Kidney (tissue), 14 donors: Measurements from ENCODE around the gene OSR1. TPM values are rescaled to one million over a fixed set of nuclear protein-coding genes. Genes with fewer than 3 reads are reported as not detected.

Experiments
- DNase-seq, 5 donors: peaks; one replicate each; pipeline ENCODE4 v3.0.0-alpha.2; 2013 to 2020
- FAIRE-seq: peaks from 2 replicates; lab custom pipeline; 2012; peaks lifted over from hg19 to GRCh38; lab: Jason Lieb, UNC
- H3K27ac ChIP-seq, 2 donors: one replicate each; pipeline ENCODE4 v1.7.0; 2013; ENCODE audit warnings: low read depth in 2 of 2, low read length in 2 of 2, inconsistent platforms in 1 of 2
- H3K27me3 ChIP-seq: one replicate; pipeline ENCODE4 v1.7.1; 2013; ENCODE audit warnings: low read length, inconsistent platforms; ENCODE audit not compliant: control insufficient read depth, insufficient read depth
- H3K36me3 ChIP-seq, 3 donors: one replicate each; pipeline versions ENCODE4 v1.7.0 to v1.7.1; 2013; ENCODE audit warnings: low read length in 3 of 3, control low read depth in 1 of 3, inconsistent platforms in 1 of 3; ENCODE audit not compliant: insufficient read depth in 3 of 3, control insufficient read depth in 2 of 3
- H3K4me1 ChIP-seq, 3 donors: one replicate each; pipeline versions ENCODE4 v1.7.0 to v1.7.1; 2013; ENCODE audit warnings: low read length in 3 of 3, inconsistent platforms in 1 of 3, low read depth in 1 of 3; ENCODE audit not compliant: control insufficient read depth in 2 of 3, insufficient read depth in 2 of 3
- H3K4me3 ChIP-seq, 3 donors: one replicate each; pipeline versions ENCODE4 v1.7.0 to v1.8.1; 2013; ENCODE audit warnings: low read length in 3 of 3, control low read depth in 1 of 3, inconsistent platforms in 1 of 3
- H3K9ac ChIP-seq, 3 donors: one replicate each; pipeline versions ENCODE4 v1.7.0 to v1.7.1; 2013; ENCODE audit warnings: low read length in 3 of 3, control low read depth in 1 of 3, inconsistent platforms in 1 of 3
- H3K9me3 ChIP-seq, 3 donors: one replicate each; pipeline versions ENCODE4 v1.7.0 to v1.7.1; 2013; ENCODE audit warnings: low read length in 3 of 3, control low read depth in 1 of 3, inconsistent platforms in 1 of 3; ENCODE audit not compliant: control insufficient read depth in 2 of 3, insufficient read depth in 1 of 3
- intact Hi-C: fragments of 100-400 bp; cut with DNase I; formaldehyde crosslinking; loops from one replicate; pipeline ENCODE4 v1.11.1; 2022
- polyA plus RNA-seq: library from polyadenylated mRNA; stranded (reverse); fragments of 350-450 nt; fragmentation: Illumina TruSeq; extraction: RNeasy Lipid Tissue Mini Kit (QIAGEN cat#74804); gene quantifications from one replicate; pipeline ENCODE4 v1.2.3, GENCODE V29; 2014; ENCODE audit warnings: low read depth, low replicate concordance; ENCODE audit not compliant: insufficient read depth
- total RNA-seq: library from RNA; stranded (reverse); fragmentation: NEBNext Ultra II Directional; extraction: Animal tissue kit (Norgen Biotek cat#: 25700); gene quantifications from one replicate; pipeline ENCODE4 v1.2.1, GENCODE V29; 2021
- TF ChIP-seq, protein P1 (sequence below): IDR thresholded peaks from 3 replicates; pipeline ENCODE4 v1.5.1; 2012; ENCODE audit warnings: mild to moderate bottlenecking, moderate library complexity, borderline replicate concordance; ENCODE audit not compliant: insufficient read depth; ENCODE audit errors: extremely low read depth
- donor health status: control.
- donor health status: control.
- donor health status: control.
- donor health status: control.
- donor health status: control.
- donor health status: DM: yes; HTN: yes; CAD: no.
- donor health status: Normal renal cell carcinoma (clear cell type).

Gene OSR1
- total and polyA plus RNA-seq, 2 donors from 2014 or later: 0.99 to 1.6 TPM

DNA sequence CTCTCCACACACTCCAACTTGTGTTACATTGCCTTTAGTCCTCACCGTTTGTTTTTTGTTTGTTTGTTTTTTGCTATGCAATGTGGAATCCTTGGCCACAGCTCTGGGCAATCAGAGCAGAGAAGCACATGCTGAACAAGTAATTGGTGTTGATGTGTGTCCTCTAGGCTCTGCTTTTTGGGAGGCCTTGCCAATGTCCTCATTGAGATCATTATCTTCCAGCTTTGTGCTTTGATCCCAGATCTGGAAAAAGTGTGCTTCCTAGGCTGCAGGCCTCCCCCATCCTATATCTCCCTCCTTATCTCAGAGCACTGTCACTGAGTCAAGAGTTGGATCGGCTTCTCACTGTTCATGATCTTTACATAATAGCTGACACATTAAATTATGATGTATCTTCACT is 25.9 kb downstream of the OSR1 start:
- Histone ChIP-seq H3K27me3 (no peaks in the 10 kb centered on the region), H3K4me3 (no peak overlapping the region), H3K9me3 (no peaks in the 10 kb centered on the region), H3K4me1 (no peaks in the 10 kb centered on the region), H3K9ac (no peak overlapping the region), H3K27ac (no peak overlapping the region), H3K36me3 (no peaks in the 10 kb centered on the region)
- DNase-seq (no peak), FAIRE-seq (no peak)
- TF ChIP-seq, protein P1, sequence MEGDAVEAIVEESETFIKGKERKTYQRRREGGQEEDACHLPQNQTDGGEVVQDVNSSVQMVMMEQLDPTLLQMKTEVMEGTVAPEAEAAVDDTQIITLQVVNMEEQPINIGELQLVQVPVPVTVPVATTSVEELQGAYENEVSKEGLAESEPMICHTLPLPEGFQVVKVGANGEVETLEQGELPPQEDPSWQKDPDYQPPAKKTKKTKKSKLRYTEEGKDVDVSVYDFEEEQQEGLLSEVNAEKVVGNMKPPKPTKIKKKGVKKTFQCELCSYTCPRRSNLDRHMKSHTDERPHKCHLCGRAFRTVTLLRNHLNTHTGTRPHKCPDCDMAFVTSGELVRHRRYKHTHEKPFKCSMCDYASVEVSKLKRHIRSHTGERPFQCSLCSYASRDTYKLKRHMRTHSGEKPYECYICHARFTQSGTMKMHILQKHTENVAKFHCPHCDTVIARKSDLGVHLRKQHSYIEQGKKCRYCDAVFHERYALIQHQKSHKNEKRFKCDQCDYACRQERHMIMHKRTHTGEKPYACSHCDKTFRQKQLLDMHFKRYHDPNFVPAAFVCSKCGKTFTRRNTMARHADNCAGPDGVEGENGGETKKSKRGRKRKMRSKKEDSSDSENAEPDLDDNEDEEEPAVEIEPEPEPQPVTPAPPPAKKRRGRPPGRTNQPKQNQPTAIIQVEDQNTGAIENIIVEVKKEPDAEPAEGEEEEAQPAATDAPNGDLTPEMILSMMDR: no peak
- intact Hi-C loops: no loop called here

DNA sequence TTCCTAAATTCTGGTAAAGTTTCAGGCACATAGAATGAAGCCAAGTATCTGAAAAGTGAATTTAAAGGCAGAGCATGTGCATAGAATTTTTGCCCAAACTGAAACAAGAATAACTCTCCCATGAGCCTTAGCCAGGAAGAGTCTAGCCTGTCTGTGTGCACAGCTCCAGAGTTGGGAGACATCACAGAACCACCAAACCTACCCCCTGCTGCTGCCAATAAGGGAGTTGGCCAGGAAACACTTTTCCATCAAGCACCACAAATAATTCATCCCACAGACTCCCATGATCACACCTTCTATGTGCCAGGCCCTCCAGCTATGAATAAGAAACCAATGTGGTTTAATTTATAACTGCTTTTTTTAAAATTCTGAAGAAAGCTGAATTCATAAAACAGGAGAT is 27.0 kb downstream of the OSR1 start:
- Histone ChIP-seq H3K4me3 (no peak overlapping the region), H3K36me3 (no peaks in the 10 kb centered on the region), H3K27ac (no peak overlapping the region), H3K9me3 (no peaks in the 10 kb centered on the region), H3K4me1 (no peaks in the 10 kb centered on the region), H3K27me3 (no peaks in the 10 kb centered on the region), H3K9ac (no peak overlapping the region)
- FAIRE-seq: no peak
- intact Hi-C loops: no loop called here
- DNase-seq: no peak
- TF ChIP-seq, protein P1: no peak

DNA sequence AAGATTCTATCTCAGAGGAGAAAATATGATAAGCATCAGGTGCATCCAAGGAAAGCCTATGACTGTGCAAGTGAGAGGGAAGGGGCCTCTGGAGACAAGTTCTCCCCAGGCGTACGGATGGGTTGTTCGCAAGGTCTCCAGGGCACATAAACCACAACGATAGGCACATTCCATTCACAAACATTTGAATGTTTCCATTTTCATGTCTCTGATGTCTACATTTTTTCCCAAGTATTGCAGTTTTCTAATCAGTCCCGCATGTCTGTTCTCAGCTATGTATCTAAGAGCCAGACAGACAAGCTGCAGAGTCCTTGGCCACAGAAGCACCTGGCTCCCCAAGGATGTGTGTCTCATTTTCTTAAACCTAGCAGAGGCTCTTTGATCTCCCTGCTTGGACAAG is 28.0 kb downstream of the OSR1 start:
- intact Hi-C loops: no loop called here
- no peak overlapping the region for H3K9ac ChIP-seq
- TF ChIP-seq, protein P1: no peak
- H3K27me3 ChIP-seq: no peaks in the 10 kb centered on the region
- H3K27ac ChIP-seq: no peak overlapping the region
- no peaks in the 10 kb centered on the region for H3K36me3 ChIP-seq
- H3K4me3 ChIP-seq: no peak overlapping the region
- H3K4me1 ChIP-seq: no peaks in the 10 kb centered on the region
- DNase-seq: no peak
- H3K9me3 ChIP-seq: no peaks in the 10 kb centered on the region
- FAIRE-seq: no peak

DNA sequence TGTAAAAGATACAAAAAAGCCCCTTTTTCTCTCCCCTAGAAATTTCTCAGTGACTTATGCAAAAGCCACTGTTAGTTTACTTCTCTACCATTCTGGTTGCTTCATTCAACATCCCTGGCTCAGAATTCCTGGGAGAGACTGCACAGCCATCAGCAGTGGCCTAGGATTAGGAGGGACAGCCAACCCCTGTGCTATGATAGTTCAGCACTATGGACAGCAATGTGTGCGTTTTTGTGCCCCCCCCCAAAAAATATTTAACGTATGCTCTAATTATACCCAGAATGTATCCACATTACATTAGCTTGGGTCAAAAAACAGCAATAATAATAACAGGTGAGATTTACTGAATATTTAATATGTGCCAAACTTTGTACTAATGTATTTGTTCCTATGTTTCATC is 29.0 kb downstream of the OSR1 start:
- no peak overlapping the region for H3K9ac ChIP-seq
- no peaks in the 10 kb centered on the region for H3K9me3 ChIP-seq
- H3K4me1 ChIP-seq: no peaks in the 10 kb centered on the region
- H3K4me3 ChIP-seq: no peak overlapping the region
- FAIRE-seq: no peak
- no peak for DNase-seq
- H3K27ac ChIP-seq: no peak overlapping the region
- TF ChIP-seq, protein P1: no peak
- no peaks in the 10 kb centered on the region for H3K27me3 ChIP-seq
- no peaks in the 10 kb centered on the region for H3K36me3 ChIP-seq
- intact Hi-C loops: no loop called here
